Thoracic aorta (tissue), 2 donors: ENCODE data around the gene CLCNKB. TPM values are rescaled to one million over a fixed set of nuclear protein-coding genes. Genes with fewer than 3 reads are reported as not detected.

Experiments used
- ATAC-seq: fragments of 150-250 bp; one replicate; pipeline ENCODE4 v1.8.0; 2017; ENCODE audit warnings: low read depth; ENCODE audit not compliant: insufficient number of reproducible peaks, low FRiP score
- DNase-seq: peaks from one replicate; pipeline ENCODE4 v3.0.0-alpha.2; 2020; ENCODE audit warnings: low spot score
- H3K27ac ChIP-seq, 2 donors: fragments of 200-600 bp; sonication (generic); 1 replicate in 1 of 2; 2 replicates in 1 of 2; pipeline ENCODE4 v1.5.1; 2016; ENCODE audit warnings: mild to moderate bottlenecking in 2 of 2, moderate library complexity in 2 of 2
- H3K27me3 ChIP-seq: fragments of 200-600 bp; sonication (generic); replicated peaks from 2 replicates; pipeline ENCODE4 v1.6.0; 2016; ENCODE audit warnings: mild to moderate bottlenecking; ENCODE audit not compliant: insufficient read depth
- H3K36me3 ChIP-seq: fragments of 200-600 bp; sonication (generic); one replicate; pipeline ENCODE4 v1.5.1; 2016
- H3K4me1 ChIP-seq, 2 donors: fragments of 200-600 bp; sonication (generic); 1 replicate in 1 of 2; 2 replicates in 1 of 2; pipeline versions ENCODE4 v1.5.1 to v1.6.0; 2016; ENCODE audit warnings: low read depth in 2 of 2, mild to moderate bottlenecking in 1 of 2; ENCODE audit not compliant: control insufficient read depth in 1 of 2
- H3K4me3 ChIP-seq: fragments of 200-600 bp; sonication (generic); 2 replicates; pipeline ENCODE4 v1.5.1; 2016; ENCODE audit warnings: mild to moderate bottlenecking
- H3K9me3 ChIP-seq: fragments of 200-600 bp; sonication (generic); 2 replicates; pipeline ENCODE4 v1.5.1; 2016
- total RNA-seq, 2 donors: library from RNA; depleted of rRNA; stranded (reverse); fragments of >200 nt; gene quantifications; one replicate each; pipeline versions ENCODE4 v1.1.0 to v1.2.3, GENCODE V29; 2016
- TF ChIP-seq, protein P1 (sequence below): fragments of 200-600 bp; sonication (generic); IDR thresholded peaks from one replicate; pipeline ENCODE4 v1.5.1; 2019; ENCODE audit warnings: antibody characterized with exemption

Gene CLCNKB
- total RNA-seq, 2 donors from 2014 or later: not detected

DNA sequence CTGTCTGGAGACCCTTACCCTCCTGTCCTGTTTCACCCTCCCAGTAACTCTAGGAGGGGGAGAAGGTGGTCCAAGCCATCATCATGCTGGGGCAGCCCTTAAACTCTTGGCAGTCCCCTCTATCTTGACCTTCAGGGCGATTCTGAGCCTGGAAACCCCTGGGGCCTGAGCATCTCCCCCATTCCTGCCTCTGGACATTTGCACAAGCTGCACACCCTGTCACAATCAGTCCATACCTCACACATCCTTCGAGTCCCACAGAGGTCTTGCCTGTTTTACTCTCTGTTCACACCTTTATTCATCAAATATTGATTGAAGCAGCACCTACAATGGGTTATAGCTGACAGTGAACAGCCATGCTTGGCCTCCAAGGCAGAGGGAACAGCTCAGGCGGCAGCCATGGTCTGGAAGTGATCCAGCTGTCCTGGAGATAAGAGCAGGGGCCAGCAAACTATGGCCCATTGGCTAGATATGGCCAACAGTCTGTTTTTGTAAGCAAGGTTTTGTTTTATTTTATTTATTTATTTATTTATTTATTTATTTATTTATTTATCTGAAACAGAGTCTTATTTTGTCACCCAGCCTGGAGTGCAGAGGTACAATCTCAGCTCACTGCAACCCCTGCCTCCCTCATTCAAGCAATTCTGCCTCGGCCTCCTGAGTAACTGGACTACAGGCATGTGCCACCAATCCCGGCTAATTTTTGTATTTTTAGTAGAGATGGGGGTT is 37.0 kb downstream of the CLCNKB start:
- H3K27me3 ChIP-seq: no peaks in the 10 kb centered on the region
- no peak for DNase-seq
- no peak for ATAC-seq
- no peaks in the 10 kb centered on the region for H3K36me3 ChIP-seq
- no peak overlapping the region for H3K4me3 ChIP-seq
- peaks cover 0 to 15% of the 10 kb centered on the region in 2 donors for H3K4me1 ChIP-seq
- TF ChIP-seq, protein P1, sequence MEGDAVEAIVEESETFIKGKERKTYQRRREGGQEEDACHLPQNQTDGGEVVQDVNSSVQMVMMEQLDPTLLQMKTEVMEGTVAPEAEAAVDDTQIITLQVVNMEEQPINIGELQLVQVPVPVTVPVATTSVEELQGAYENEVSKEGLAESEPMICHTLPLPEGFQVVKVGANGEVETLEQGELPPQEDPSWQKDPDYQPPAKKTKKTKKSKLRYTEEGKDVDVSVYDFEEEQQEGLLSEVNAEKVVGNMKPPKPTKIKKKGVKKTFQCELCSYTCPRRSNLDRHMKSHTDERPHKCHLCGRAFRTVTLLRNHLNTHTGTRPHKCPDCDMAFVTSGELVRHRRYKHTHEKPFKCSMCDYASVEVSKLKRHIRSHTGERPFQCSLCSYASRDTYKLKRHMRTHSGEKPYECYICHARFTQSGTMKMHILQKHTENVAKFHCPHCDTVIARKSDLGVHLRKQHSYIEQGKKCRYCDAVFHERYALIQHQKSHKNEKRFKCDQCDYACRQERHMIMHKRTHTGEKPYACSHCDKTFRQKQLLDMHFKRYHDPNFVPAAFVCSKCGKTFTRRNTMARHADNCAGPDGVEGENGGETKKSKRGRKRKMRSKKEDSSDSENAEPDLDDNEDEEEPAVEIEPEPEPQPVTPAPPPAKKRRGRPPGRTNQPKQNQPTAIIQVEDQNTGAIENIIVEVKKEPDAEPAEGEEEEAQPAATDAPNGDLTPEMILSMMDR: no peak
- no peak overlapping the region for H3K27ac ChIP-seq
- H3K9me3 ChIP-seq: no peaks in the 10 kb centered on the region

DNA sequence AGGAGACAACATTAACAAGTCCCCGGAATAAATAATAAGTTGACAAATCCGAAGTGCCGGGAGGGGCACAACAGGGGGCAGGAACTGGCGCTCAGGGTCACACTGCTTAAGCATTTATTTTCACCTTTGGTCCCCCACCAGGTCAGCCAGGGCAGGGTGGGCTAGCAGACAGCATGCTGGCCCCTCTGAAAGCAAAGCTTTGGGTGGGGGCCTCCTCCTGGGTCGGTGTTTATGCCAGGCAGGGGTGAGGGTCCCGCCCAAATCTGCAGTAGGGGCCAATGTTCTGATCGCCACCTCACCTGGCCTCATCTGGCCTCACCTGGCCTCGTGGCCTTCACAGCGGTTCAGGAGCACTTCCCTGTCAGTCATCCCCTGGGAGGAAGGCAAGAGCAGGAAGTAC is 38.1 kb downstream of the CLCNKB start:
- DNase-seq: no peak

DNA sequence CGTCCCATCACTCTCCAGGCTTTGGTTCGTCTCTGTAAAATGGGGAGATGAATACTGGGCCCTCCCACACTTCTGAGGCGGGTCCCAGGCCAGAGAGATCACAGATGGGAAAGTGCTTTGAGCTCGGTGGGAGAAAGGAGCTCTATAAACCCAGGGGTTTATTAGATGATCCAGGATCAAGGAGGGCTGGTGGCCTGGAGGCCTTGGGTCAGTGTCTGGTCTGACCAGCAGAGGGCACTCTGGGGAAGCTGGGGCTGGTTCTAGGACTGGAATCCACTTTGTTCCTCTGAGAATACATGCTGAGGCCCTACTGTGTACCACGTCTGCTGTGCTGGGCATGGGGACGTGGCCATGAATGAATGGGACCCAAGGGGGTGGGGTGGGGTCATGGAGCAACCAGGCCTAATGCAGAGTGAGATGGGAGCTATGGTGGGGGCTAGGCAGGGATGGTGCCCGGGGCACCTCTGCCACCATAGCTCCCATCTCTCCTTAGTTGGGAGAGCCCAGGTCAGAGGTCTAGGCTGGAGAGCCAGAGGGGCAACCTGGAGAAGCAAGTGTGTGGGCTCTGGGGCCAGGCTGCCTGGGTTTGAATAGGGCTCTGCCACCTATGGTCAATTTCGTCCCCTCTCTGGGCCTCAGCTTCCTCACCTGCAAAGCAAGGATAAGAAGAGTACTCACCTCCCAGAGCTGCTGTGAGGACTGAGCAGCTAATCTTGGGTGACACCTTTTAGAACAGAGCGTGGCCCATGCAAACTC is 38.9 kb downstream of the CLCNKB start:
- TF ChIP-seq, protein P1: peak; percentile 80
- Histone ChIP-seq H3K36me3 (no peaks in the 10 kb centered on the region), H3K27ac (no peak overlapping the region), H3K9me3 (no peaks in the 10 kb centered on the region), H3K4me3 (no peak overlapping the region), H3K4me1 (peaks cover 0 to 8% of the 10 kb centered on the region in 2 donors), H3K27me3 (no peaks in the 10 kb centered on the region)
- DNase-seq (no peak), ATAC-seq (no peak)

More for the DNA sequence above, 38.1 kb downstream of the CLCNKB start:
- no peak overlapping the region for H3K4me3 ChIP-seq
- no peak for ATAC-seq
- no peaks in the 10 kb centered on the region for H3K27me3 ChIP-seq
- TF ChIP-seq, protein P1: no peak
- no peaks in the 10 kb centered on the region for H3K36me3 ChIP-seq
- H3K9me3 ChIP-seq: no peaks in the 10 kb centered on the region
- H3K27ac ChIP-seq: no peak overlapping the region
- H3K4me1 ChIP-seq: peaks cover 0 to 8% of the 10 kb centered on the region in 2 donors

DNA sequence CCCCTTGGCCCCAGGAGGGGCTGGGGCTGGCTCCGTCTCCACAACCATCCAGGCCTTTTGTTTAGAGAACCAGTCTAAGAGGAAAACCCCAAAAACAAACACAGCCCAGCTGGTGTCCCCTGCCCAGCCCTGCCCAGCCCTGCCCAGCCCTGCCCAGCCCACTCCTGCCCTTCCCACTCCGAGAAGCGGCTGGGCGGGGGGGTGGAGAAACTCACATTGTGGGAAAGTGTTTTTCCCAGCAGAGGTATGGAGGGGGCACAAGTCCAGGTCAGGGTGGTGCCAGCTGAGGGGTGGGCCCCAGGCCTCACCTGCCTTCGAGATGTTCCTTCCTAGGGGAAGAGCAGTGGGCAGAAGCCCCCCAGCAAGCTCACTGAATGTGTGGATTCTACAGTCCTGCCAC is 39.9 kb downstream of the CLCNKB start:
- TF ChIP-seq, protein P1: no peak
- Histone ChIP-seq H3K27me3 (no peaks in the 10 kb centered on the region), H3K36me3 (no peaks in the 10 kb centered on the region), H3K4me3 (no peak overlapping the region), H3K4me1 (peaks cover 0 to 8% of the 10 kb centered on the region in 2 donors), H3K27ac (no peak overlapping the region), H3K9me3 (no peaks in the 10 kb centered on the region)
- ATAC-seq (no peak), DNase-seq (no peak)

DNA sequence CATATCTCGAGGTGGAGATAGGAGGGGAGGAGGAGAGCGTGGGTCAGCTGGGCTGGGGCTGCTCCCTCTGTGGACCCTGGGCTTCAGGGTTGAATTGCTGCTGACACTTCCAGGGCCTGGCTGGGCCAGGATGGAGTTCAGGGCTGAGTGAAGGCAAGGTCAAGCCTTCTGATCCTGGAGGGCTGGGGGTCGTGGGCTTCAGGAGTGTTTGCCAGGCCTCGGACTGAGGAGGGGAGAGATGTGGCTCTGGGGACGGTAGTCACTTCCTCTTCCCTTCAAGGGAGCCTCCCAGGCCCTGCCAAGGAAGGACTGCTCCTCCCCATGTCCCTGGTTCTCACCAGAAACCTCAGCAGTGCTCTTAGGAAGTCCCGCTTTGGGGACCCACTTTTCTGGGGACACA is 41.9 kb downstream of the CLCNKB start:
- Histone ChIP-seq H3K36me3 (no peaks in the 10 kb centered on the region), H3K4me3 (no peak overlapping the region), H3K27ac (no peak overlapping the region), H3K9me3 (no peaks in the 10 kb centered on the region), H3K27me3 (no peaks in the 10 kb centered on the region), H3K4me1 (no peaks in the 10 kb centered on the region)
- TF ChIP-seq, protein P1: no peak
- DNase-seq (no peak), ATAC-seq (no peak)
